GM19397 (cell line): Measurements from ENCODE around the gene PAX6.

Experiments used
- ATAC-seq: cut with Tn5 transposase; IDR thresholded peaks from one replicate; pipeline ENCODE4 v1.9.1; 2021; ENCODE audit warnings: mild to moderate bottlenecking, moderate library complexity; ENCODE audit not compliant: unreplicated experiment

The PAX6 gene

GRCh38 chr11:31809541-31809856, 1.6 kb downstream of the PAX6 start:
- no peak for ATAC-seq

DNA sequence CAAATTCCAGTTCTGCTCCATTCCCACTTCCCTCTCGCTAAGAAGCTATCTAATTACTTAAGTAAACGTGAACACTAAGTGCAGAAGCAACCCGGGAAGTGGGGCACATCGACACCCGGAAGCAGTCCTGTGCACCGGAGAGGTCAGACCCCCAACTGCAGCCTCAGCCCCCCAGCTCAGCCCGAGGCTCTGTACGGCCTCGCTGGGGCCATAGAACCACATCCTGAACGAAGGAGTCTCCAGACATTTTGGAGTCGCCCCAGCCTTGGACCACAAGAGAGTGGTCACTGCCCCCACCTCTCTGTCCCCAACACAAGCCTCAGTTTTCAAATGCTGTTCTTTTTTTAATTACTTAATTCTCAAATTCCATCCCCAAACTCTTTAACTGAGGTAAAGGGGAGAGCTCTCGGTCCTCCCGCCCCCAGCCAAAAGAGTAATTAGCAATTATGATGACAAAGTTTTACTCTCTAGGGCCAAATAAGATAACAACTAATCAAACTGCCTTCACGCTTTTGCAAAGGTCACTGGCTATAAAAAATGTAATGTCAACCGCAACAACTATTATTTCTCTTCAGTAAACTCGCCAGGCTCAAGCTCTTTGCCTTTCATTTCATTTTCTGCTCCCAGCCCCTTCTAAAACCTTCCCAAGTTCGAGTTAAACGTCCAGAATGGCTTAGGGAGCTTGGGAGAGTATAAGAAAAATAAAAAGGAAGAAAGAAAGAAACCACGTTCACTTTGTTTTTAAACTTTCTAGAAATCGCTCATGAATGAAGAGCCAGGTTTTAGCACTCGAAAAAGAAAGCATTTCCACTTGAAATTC, 2.2 kb downstream of the PAX6 start:
- ATAC-seq = no peak

- ATAC-seq = no peak
These were observed 3.1 kb downstream of the PAX6 start for GRCh38 chr11:31807799-31808667.

GRCh38 chr11:31806928-31807798, 4.0 kb downstream of the PAX6 start:
- no peak for ATAC-seq

DNA sequence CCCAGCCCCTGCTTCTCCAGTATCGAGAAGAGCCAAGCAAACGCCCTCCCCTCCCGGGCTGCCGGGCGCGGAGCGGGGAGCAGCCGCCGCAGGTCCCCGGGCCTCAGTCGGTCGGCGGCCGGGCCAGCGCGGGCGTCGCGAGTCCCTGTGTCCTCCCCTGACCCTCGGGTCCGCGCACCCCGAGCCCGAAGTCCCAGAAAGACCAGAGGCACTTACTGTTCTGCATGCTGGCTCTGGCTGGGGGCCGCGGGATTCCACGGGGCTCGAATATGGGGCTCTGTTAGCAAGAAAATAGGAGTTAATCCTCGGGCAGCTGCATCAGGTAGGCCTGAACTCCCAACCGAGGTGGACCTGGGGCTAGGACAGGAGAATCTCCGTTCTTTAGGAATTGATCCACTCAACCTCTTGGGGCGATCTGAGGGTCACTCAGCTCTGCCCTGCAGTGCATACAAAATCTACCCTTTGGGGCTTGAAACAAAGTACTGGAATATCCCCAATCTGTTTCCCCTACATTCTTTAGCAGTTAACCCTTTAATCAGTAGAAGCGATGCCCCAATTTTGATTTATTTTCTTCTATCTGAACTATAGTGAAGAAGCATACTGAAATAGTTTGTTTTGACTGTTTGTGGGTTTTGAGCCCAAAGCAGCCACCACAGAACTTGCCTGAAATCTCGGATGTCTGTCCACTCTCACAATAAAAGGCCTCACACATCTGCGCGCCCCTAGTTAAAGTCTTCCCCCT, 4.8 kb downstream of the PAX6 start:
- no peak for ATAC-seq

- ATAC-seq = no peak
These were observed 5.4 kb downstream of the PAX6 start for GRCh38 chr11:31805629-31806185.

GRCh38 chr11:31805037-31805628, 6.0 kb downstream of the PAX6 start:
- ATAC-seq = no peak

- ATAC-seq = no peak
These were observed 6.6 kb downstream of the PAX6 start for GRCh38 chr11:31804312-31805036.

- no peak for ATAC-seq
These were observed 7.3 kb downstream of the PAX6 start for GRCh38 chr11:31803813-31804311.

GRCh38 chr11:31802990-31803812, 7.9 kb downstream of the PAX6 start:
- ATAC-seq = no peak

DNA sequence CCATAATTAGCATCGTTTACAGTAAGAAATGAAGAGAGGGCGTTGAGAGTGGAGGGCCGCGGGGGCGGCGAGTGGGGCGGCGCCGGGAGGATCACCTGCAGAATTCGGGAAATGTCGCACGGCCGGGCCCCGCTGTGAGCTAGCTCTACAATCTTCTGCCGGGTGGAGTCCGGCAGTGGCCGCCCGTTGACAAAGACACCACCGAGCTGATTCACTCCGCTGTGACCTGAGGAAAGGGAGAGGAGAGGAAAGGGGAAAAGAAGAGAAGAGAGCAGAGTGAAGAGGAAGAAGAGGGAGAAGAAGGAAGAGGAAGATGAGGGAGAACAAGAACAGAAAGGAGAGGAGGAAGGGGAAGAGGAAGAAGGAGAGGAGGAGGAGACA, 8.5 kb downstream of the PAX6 start:
- ATAC-seq = no peak

DNA sequence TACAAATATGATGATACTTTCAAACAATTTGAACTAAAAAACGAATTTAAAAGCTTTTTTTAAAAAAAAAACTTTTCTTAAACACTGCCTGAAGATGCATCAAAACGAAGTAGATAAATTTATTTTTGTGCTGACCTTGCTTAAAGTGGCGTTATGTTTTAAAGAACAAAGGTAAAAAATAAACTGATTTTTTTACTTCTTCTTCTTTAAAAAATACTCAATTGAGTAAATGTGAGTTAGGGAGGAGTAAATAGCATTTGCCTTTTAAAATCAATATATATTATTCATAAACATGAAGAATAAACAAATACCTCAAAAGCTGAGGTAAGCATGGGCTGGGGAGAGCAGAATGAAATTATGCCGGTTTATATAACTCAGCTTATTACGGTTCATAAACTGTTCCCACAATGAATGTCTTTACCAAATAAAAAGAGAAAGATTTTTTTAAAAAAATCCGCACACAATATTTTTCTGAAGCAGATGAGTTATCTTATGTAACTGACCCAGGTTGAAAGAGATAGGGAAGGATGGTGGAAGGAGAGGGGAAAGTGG, 9.0 kb downstream of the PAX6 start:
- no peak for ATAC-seq

- ATAC-seq = no peak
These were observed 9.8 kb downstream of the PAX6 start for GRCh38 chr11:31801298-31801702.

GRCh38 chr11:31800398-31801265, 10.5 kb downstream of the PAX6 start:
- no peak for ATAC-seq

GRCh38 chr11:31799435-31800397, 11.4 kb downstream of the PAX6 start:
- no peak for ATAC-seq
